Astrocyte of the spinal cord (primary cell): Measurements from ENCODE around the gene IRS2.

Experiments used
- DNase-seq: peaks from one replicate; pipeline ENCODE4 v3.0.0; 2011; ENCODE audit warnings: low read depth, low spot score
- H3K4me3 ChIP-seq: 2 replicates; pipeline ENCODE4 v1.5.1; 2011; ENCODE audit warnings: low read depth, mild to moderate bottlenecking, low read length, moderate library complexity
- in situ Hi-C: cut with HindIII; loops from 2 replicates; pipeline ENCODE4 v1.10.0; 2017; ENCODE audit warnings: low sequenced_read_pairs
- TF ChIP-seq, protein P1 (sequence below): IDR thresholded peaks from 2 replicates; pipeline ENCODE4 v1.5.1; 2012; ENCODE audit warnings: low read depth, mild to moderate bottlenecking, low read length, inconsistent platforms

Gene IRS2

GRCh38 chr13:109760402-109760801 is 26.0 kb downstream of the IRS2 start:
- no peak overlapping the region for H3K4me3 ChIP-seq
- DNase-seq: no peak
- TF ChIP-seq, protein P1, sequence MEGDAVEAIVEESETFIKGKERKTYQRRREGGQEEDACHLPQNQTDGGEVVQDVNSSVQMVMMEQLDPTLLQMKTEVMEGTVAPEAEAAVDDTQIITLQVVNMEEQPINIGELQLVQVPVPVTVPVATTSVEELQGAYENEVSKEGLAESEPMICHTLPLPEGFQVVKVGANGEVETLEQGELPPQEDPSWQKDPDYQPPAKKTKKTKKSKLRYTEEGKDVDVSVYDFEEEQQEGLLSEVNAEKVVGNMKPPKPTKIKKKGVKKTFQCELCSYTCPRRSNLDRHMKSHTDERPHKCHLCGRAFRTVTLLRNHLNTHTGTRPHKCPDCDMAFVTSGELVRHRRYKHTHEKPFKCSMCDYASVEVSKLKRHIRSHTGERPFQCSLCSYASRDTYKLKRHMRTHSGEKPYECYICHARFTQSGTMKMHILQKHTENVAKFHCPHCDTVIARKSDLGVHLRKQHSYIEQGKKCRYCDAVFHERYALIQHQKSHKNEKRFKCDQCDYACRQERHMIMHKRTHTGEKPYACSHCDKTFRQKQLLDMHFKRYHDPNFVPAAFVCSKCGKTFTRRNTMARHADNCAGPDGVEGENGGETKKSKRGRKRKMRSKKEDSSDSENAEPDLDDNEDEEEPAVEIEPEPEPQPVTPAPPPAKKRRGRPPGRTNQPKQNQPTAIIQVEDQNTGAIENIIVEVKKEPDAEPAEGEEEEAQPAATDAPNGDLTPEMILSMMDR: no peak
- in situ Hi-C loops: no loop called here

GRCh38 chr13:109759609-109760008 is 26.8 kb downstream of the IRS2 start:
- in situ Hi-C loops: no loop called here
- no peak overlapping the region for H3K4me3 ChIP-seq

GRCh38 chr13:109758937-109759480 is 27.4 kb downstream of the IRS2 start:
- H3K4me3 ChIP-seq: no peak overlapping the region
- DNase-seq: no peak
- TF ChIP-seq, protein P1: no peak
- in situ Hi-C loops: no loop called here

More at GRCh38 chr13:109759609-109760008, 26.8 kb downstream of the IRS2 start:
- DNase-seq: no peak
- TF ChIP-seq, protein P1: no peak

DNA sequence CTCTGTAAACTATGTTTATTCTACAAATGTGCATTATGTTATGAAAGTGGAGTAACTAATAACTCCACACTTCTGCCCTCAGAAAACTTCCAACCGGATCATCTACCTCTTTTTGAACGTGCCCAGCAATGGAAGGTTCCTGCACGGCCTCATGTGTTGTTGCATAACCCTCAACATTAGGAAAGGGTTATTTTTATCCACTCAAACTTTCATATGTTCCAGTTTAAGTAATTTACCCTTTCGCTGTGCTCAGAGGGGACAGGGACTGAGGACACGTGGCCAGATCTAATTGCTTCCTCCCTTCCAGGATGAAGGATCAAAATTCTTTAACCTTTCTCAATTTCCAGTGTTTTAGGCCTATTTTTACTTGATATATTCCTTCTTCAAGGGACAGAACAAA is 29.6 kb downstream of the IRS2 start:
- in situ Hi-C loops: no loop called here
- no peak overlapping the region for H3K4me3 ChIP-seq
- no peak for DNase-seq
- TF ChIP-seq, protein P1: no peak

DNA sequence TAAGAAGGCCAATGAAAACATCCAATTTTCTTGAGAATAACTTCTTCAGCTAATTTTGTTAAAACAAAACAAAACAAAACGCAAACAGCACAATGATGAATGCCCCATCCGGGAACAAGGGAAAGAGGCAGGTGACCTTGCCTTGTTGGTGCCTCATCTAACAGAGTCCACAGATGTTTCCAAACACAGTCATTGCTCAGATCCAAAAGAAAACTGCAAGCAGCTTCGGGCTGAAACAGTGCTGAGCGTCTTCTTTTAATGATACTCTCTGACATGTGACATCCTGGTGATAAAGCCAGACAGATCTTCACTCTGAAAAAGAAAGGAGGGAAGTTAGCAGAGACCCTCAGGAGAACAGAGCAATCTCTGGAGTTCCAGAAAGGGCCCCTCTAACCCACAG is 30.4 kb downstream of the IRS2 start:
- TF ChIP-seq, protein P1: no peak
- no peak overlapping the region for H3K4me3 ChIP-seq
- DNase-seq: no peak
- in situ Hi-C loops: no loop called here

DNA sequence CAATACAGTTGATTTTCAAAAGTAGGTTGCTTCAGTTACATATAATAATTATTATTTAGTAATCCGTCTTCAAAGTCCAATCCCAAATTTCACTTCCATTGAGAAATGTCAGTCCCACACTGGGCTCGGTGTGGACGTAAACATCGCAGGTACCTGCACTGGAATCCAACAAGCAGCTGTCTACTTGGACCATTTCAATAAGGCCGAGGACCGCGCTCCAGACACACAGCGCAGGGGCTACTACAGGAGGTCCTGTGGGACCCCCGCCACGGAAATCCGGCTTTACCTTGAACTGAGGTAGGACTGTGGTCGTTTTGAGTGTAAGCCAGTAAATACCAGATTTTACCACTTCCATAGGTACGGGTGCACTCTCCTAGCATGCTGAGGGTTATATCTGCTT is 30.8 kb downstream of the IRS2 start:
- no peak overlapping the region for H3K4me3 ChIP-seq
- in situ Hi-C loops: no loop called here
- no peak for DNase-seq
- TF ChIP-seq, protein P1: no peak

GRCh38 chr13:109751477-109751876 is 34.9 kb downstream of the IRS2 start:
- no peak overlapping the region for H3K4me3 ChIP-seq
- TF ChIP-seq, protein P1: no peak
- in situ Hi-C loops: no loop called here

More at GRCh38 chr13:109751477-109751876, 34.9 kb downstream of the IRS2 start:
- DNase-seq: no peak
